ENCODE results near the gene VAMP5.
A peak's percentile ranks its signal among the peaks of the same experiment; 100 is the strongest.

VAMP5 gene

DNA sequence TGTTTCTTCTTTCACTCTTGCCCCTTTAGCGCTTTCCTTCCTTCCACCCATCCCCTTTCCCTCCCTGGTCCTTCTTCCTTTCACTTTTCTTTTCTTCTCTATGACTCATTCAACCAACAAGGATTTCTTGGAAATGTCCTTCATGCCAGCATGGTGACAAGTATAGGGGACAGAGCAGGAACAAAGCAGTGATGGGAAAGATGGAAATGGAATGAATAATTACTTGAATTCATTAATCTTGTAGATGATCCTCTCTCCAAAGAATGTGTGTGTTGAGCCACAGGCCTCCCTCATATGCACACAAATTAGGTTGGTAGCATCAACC is 1.5 kb downstream of the VAMP5 start:
- Histone ChIP-seq H3F3A (ENCODE audit: low read depth) (0 out of 2 replicates have a peak, but pooled peaks cover 12% of the 10 kb centered on the region), H3K9ac (ENCODE audit: low read depth, low read length, poor library complexity, severe bottlenecking) (peak overlapping the region; percentile 83), H3K4me2 (ENCODE audit: low read depth, low read length, poor library complexity, severe bottlenecking) (peak overlapping the region; percentile 93), H3K4me3 (ENCODE audit: low read length, poor library complexity, severe bottlenecking) (peak overlapping the region; percentile 79), H3K36me3 (ENCODE audit: insufficient read depth, low read length) (no peaks in the 10 kb centered on the region), H3K9me3 (ENCODE audit: insufficient read depth, low read depth, low read length) (no peaks in the 10 kb centered on the region), H2AFZ (ENCODE audit: low read length) (no peak overlapping the region), H3K79me2 (ENCODE audit: insufficient read depth, low read length) (peaks cover 45% of the 10 kb centered on the region), H4K20me1 (ENCODE audit: insufficient read depth, low read length, poor library complexity, severe bottlenecking) (no peaks in the 10 kb centered on the region), H3K4me1 (ENCODE audit: insufficient read depth, low read length, poor library complexity, severe bottlenecking) (peaks cover 65% of the 10 kb centered on the region), H3K27me3 (ENCODE audit: insufficient read depth, low read length, poor library complexity, severe bottlenecking) (no peaks in the 10 kb centered on the region), H3K9me2 (replicated peaks; ENCODE audit: low read depth, low read length) (no peaks in the 10 kb centered on the region)
- TF ChIP-seq, protein P1, sequence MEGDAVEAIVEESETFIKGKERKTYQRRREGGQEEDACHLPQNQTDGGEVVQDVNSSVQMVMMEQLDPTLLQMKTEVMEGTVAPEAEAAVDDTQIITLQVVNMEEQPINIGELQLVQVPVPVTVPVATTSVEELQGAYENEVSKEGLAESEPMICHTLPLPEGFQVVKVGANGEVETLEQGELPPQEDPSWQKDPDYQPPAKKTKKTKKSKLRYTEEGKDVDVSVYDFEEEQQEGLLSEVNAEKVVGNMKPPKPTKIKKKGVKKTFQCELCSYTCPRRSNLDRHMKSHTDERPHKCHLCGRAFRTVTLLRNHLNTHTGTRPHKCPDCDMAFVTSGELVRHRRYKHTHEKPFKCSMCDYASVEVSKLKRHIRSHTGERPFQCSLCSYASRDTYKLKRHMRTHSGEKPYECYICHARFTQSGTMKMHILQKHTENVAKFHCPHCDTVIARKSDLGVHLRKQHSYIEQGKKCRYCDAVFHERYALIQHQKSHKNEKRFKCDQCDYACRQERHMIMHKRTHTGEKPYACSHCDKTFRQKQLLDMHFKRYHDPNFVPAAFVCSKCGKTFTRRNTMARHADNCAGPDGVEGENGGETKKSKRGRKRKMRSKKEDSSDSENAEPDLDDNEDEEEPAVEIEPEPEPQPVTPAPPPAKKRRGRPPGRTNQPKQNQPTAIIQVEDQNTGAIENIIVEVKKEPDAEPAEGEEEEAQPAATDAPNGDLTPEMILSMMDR (conservative IDR thresholded peaks at IDR 0.05; ENCODE audit: low read length), result no peak
- TF ChIP-seq EZH2phosphoT487 (IDR thresholded peaks at IDR 0.05; ENCODE audit: borderline replicate concordance), result no peak

DNA sequence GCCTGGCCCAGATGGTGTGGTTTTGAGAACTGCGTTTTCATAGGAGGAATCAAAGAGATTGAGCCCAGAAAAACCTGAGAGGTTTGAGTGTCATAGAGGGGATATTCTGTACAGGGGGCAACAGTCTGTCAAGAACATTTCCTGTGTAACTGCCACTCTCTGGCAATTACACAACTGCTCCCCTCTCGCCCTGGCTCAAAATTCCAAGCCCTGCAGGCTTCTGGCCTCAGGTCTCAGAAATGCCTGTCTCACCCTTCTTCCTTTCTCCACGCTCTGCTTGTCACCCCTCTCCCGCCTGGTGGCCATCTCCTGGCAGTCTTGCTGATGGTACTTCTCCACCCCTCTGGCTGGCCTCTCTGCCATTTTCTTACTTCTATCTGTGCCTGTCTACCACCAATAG is 4.0 kb downstream of the VAMP5 start:
- H3F3A ChIP-seq (ENCODE audit: low read depth), result 0 out of 2 replicates have a peak, but pooled peaks cover 12% of the 10 kb centered on the region
- no peaks in the 10 kb centered on the region for H3K9me3 ChIP-seq (ENCODE audit: insufficient read depth, low read depth, low read length)
- no peak overlapping the region for H2AFZ ChIP-seq (ENCODE audit: low read length)
- peaks cover 66% of the 10 kb centered on the region for H3K4me1 ChIP-seq (ENCODE audit: insufficient read depth, low read length, poor library complexity, severe bottlenecking)
- H3K79me2 ChIP-seq (ENCODE audit: insufficient read depth, low read length), result peaks cover 43% of the 10 kb centered on the region
- no peaks in the 10 kb centered on the region for H4K20me1 ChIP-seq (ENCODE audit: insufficient read depth, low read length, poor library complexity, severe bottlenecking)
- TF ChIP-seq EZH2phosphoT487 (IDR thresholded peaks at IDR 0.05; ENCODE audit: borderline replicate concordance), result no peak
- no peaks in the 10 kb centered on the region for H3K36me3 ChIP-seq (ENCODE audit: insufficient read depth, low read length)
- no peaks in the 10 kb centered on the region for H3K27me3 ChIP-seq (ENCODE audit: insufficient read depth, low read length, poor library complexity, severe bottlenecking)
- peak overlapping the region; percentile 85 for H3K4me2 ChIP-seq (ENCODE audit: low read depth, low read length, poor library complexity, severe bottlenecking)
- peak overlapping the region; percentile 63 for H3K4me3 ChIP-seq (ENCODE audit: low read length, poor library complexity, severe bottlenecking)
- H3K9me2 ChIP-seq (replicated peaks; ENCODE audit: low read depth, low read length), result no peaks in the 10 kb centered on the region
- peak overlapping the region; percentile 71 for H3K9ac ChIP-seq (ENCODE audit: low read depth, low read length, poor library complexity, severe bottlenecking)

DNA sequence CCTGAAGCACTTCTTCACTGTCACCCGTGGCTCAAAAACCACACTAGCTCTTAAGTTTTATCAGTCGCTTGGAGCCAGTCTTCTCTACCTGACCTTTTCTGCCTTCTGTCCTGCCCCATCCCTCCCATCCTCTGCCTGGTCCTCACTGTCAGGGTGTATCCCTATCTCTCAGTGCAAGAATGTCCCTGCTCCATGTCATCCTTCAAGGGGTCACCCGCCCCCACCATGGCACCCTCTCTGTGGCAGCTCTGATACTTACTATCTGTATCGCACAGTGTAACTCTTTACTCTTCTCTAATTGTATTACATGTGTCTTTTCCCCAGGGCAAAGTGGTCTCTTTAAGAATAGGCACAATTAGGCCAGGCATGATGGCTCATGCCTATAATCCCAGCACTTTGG is 4.4 kb downstream of the VAMP5 start:
- no peak for TF ChIP-seq EZH2phosphoT487 (IDR thresholded peaks at IDR 0.05; ENCODE audit: borderline replicate concordance)
- TF ChIP-seq, protein P1 (conservative IDR thresholded peaks at IDR 0.05; ENCODE audit: low read length), result no peak
- Histone ChIP-seq H3K9me2 (replicated peaks; ENCODE audit: low read depth, low read length) (no peaks in the 10 kb centered on the region), H3F3A (ENCODE audit: low read depth) (0 out of 2 replicates have a peak, but pooled peaks cover 12% of the 10 kb centered on the region), H2AFZ (ENCODE audit: low read length) (no peak overlapping the region), H3K4me1 (ENCODE audit: insufficient read depth, low read length, poor library complexity, severe bottlenecking) (peaks cover 65% of the 10 kb centered on the region), H3K4me2 (ENCODE audit: low read depth, low read length, poor library complexity, severe bottlenecking) (peak overlapping the region; percentile 85), H3K9me3 (ENCODE audit: insufficient read depth, low read depth, low read length) (no peaks in the 10 kb centered on the region), H3K36me3 (ENCODE audit: insufficient read depth, low read length) (no peaks in the 10 kb centered on the region), H3K4me3 (ENCODE audit: low read length, poor library complexity, severe bottlenecking) (peak overlapping the region; percentile 63), H3K9ac (ENCODE audit: low read depth, low read length, poor library complexity, severe bottlenecking) (peak overlapping the region; percentile 71), H3K27me3 (ENCODE audit: insufficient read depth, low read length, poor library complexity, severe bottlenecking) (no peaks in the 10 kb centered on the region), H4K20me1 (ENCODE audit: insufficient read depth, low read length, poor library complexity, severe bottlenecking) (no peaks in the 10 kb centered on the region), H3K79me2 (ENCODE audit: insufficient read depth, low read length) (peaks cover 43% of the 10 kb centered on the region)

DNA sequence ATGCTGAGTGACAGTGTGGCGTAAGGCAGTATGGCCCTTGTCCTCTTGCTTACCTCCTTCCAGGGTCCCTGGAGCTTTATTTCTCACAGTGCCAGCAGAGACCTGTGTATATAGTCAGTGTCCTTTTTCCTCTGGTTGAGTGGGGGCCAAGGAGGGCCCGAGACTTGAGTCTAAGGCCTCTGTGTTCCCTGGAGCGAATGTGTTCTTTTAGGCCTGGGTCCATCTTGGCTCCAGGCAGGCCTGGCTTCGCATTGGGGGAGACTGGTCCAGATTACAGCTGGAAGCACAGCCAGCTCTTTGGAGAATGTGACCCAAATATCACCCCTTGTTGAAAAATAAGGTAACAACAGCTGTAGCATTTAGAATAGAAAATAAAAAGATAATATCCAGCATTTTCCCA is 5.0 kb downstream of the VAMP5 start:
- Histone ChIP-seq H3K9me3 (ENCODE audit: insufficient read depth, low read depth, low read length) (no peaks in the 10 kb centered on the region), H2AFZ (ENCODE audit: low read length) (no peak overlapping the region), H3K9me2 (replicated peaks; ENCODE audit: low read depth, low read length) (no peaks in the 10 kb centered on the region), H3K4me2 (ENCODE audit: low read depth, low read length, poor library complexity, severe bottlenecking) (peak overlapping the region; percentile 85), H3K4me3 (ENCODE audit: low read length, poor library complexity, severe bottlenecking) (peak overlapping the region; percentile 63), H3K4me1 (ENCODE audit: insufficient read depth, low read length, poor library complexity, severe bottlenecking) (peaks cover 60% of the 10 kb centered on the region), H3K9ac (ENCODE audit: low read depth, low read length, poor library complexity, severe bottlenecking) (peak overlapping the region; percentile 71), H4K20me1 (ENCODE audit: insufficient read depth, low read length, poor library complexity, severe bottlenecking) (no peaks in the 10 kb centered on the region), H3K27me3 (ENCODE audit: insufficient read depth, low read length, poor library complexity, severe bottlenecking) (no peaks in the 10 kb centered on the region), H3K36me3 (ENCODE audit: insufficient read depth, low read length) (no peaks in the 10 kb centered on the region), H3F3A (ENCODE audit: low read depth) (0 out of 2 replicates have a peak, but pooled peaks cover 12% of the 10 kb centered on the region), H3K79me2 (ENCODE audit: insufficient read depth, low read length) (peaks cover 46% of the 10 kb centered on the region)
- TF ChIP-seq, protein P1 (conservative IDR thresholded peaks at IDR 0.05; ENCODE audit: low read length), result no peak
- no peak for TF ChIP-seq EZH2phosphoT487 (IDR thresholded peaks at IDR 0.05; ENCODE audit: borderline replicate concordance)
